ENCODE measurements around the gene FREM2. TPM values are rescaled to one million over a fixed set of nuclear protein-coding genes. Genes with fewer than 3 reads are reported as not detected.

FREM2 gene
- total RNA-seq, 1 experiment from 2014 or later, result 6.0 TPM

GRCh38 chr13:38669234-38669964 is 17.5 kb upstream of the FREM2 start:
- Histone ChIP-seq H3K4me3 (ENCODE audit: insufficient read depth, low read depth, low read length) (no peak overlapping the region), H3K36me3 (replicated peaks; ENCODE audit: control insufficient read depth, insufficient read depth, low read length) (no peaks in the 10 kb centered on the region), H3K27me3 (ENCODE audit: control insufficient read depth, insufficient read depth, low read length) (no peaks in the 10 kb centered on the region)
- no peak for DNase-seq

DNA sequence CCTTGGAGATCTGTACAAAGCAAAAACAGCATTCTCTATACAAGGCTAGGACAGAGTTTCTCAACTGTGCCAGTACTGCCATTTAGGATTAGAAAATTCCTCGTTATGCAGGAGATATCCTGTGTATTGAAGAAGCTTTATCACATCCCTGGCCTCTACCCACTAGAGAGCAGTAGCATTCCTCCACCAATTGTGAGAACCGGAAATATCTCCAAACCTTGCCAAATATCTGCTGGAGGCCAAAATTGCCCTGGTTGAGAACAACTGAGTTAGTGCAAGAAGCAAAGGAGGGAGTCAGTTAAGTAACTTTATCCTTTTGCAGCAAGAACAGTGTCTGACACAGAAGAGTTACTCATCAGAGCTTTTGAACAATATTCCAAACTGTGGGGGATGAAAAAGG is 16.2 kb upstream of the FREM2 start:
- DNase-seq, result no peak
- Histone ChIP-seq H3K4me3 (ENCODE audit: insufficient read depth, low read depth, low read length) (no peak overlapping the region), H3K36me3 (replicated peaks; ENCODE audit: control insufficient read depth, insufficient read depth, low read length) (no peaks in the 10 kb centered on the region), H3K27me3 (ENCODE audit: control insufficient read depth, insufficient read depth, low read length) (no peaks in the 10 kb centered on the region)

- no peak for DNase-seq
- Histone ChIP-seq H3K4me3 (ENCODE audit: insufficient read depth, low read depth, low read length) (no peak overlapping the region), H3K27me3 (ENCODE audit: control insufficient read depth, insufficient read depth, low read length) (no peaks in the 10 kb centered on the region), H3K36me3 (replicated peaks; ENCODE audit: control insufficient read depth, insufficient read depth, low read length) (no peaks in the 10 kb centered on the region)
These were observed 14.9 kb upstream of the FREM2 start for GRCh38 chr13:38671980-38672379.

GRCh38 chr13:38674208-38674607 is 12.7 kb upstream of the FREM2 start:
- Histone ChIP-seq H3K4me3 (ENCODE audit: insufficient read depth, low read depth, low read length) (no peak overlapping the region), H3K27me3 (ENCODE audit: control insufficient read depth, insufficient read depth, low read length) (no peaks in the 10 kb centered on the region), H3K36me3 (replicated peaks; ENCODE audit: control insufficient read depth, insufficient read depth, low read length) (no peaks in the 10 kb centered on the region)
- DNase-seq, result no peak

- Histone ChIP-seq H3K27me3 (ENCODE audit: control insufficient read depth, insufficient read depth, low read length) (no peaks in the 10 kb centered on the region), H3K4me3 (ENCODE audit: insufficient read depth, low read depth, low read length) (no peak overlapping the region), H3K36me3 (replicated peaks; ENCODE audit: control insufficient read depth, insufficient read depth, low read length) (no peaks in the 10 kb centered on the region)
- no peak for DNase-seq
These were observed 6.0 kb upstream of the FREM2 start for GRCh38 chr13:38680912-38681311.

- no peaks in the 10 kb centered on the region for H3K36me3 ChIP-seq (replicated peaks; ENCODE audit: control insufficient read depth, insufficient read depth, low read length)
- no peak overlapping the region for H3K4me3 ChIP-seq (ENCODE audit: insufficient read depth, low read depth, low read length)
- H3K27me3 ChIP-seq (ENCODE audit: control insufficient read depth, insufficient read depth, low read length), result peaks cover 17% of the 10 kb centered on the region
- no peak for DNase-seq
These were observed 2.2 kb upstream of the FREM2 start for GRCh38 chr13:38684714-38685113.

GRCh38 chr13:38685431-38685830 is 1.4 kb upstream of the FREM2 start:
- H3K4me3 ChIP-seq (ENCODE audit: insufficient read depth, low read depth, low read length), result no peak overlapping the region
- DNase-seq, result no peak
- H3K27me3 ChIP-seq (ENCODE audit: control insufficient read depth, insufficient read depth, low read length), result peaks cover 17% of the 10 kb centered on the region
- no peaks in the 10 kb centered on the region; the same call in 1 of the 2 replicates for H3K36me3 ChIP-seq (replicated peaks; ENCODE audit: control insufficient read depth, insufficient read depth, low read length)

- Histone ChIP-seq H3K36me3 (replicated peaks; ENCODE audit: control insufficient read depth, insufficient read depth, low read length) (no peaks in the 10 kb centered on the region; the same call in 1 of the 2 replicates), H3K27me3 (ENCODE audit: control insufficient read depth, insufficient read depth, low read length) (peaks cover 17% of the 10 kb centered on the region), H3K4me3 (ENCODE audit: insufficient read depth, low read depth, low read length) (peak overlapping the region; percentile 85)
- DNase-seq, result peak; percentile 40
These were observed 802 bp upstream of the FREM2 start for GRCh38 chr13:38685974-38686576.

DNA sequence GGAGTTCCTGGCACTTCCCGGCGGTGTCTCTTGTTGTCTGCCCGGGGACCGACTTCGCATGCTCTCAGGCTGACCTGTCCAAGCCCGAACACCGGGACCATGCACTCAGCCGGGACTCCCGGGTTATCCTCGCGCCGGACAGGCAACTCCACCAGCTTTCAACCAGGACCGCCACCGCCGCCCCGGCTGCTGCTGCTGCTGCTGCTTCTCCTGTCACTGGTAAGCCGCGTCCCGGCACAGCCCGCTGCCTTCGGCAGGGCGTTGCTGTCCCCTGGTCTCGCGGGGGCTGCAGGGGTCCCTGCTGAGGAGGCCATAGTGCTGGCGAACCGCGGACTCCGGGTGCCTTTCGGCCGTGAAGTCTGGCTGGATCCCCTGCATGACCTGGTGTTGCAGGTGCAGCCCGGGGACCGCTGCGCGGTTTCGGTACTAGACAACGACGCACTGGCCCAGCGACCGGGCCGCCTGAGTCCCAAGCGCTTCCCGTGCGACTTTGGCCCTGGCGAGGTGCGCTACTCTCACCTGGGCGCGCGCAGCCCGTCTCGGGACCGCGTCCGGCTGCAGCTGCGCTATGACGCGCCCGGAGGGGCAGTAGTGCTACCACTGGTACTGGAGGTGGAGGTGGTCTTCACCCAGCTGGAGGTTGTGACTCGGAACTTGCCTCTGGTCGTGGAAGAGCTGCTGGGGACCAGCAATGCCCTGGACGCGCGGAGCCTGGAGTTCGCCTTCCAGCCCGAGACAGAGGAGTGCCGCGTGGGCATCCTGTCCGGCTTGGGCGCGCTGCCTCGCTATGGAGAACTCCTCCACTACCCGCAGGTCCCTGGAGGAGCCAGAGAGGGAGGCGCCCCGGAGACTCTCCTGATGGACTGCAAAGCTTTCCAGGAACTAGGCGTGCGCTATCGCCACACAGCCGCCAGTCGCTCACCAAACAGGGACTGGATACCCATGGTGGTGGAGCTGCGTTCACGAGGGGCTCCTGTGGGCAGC is 661 bp downstream of the FREM2 start:
- no peaks in the 10 kb centered on the region; the same call in none of the 2 replicates for H3K36me3 ChIP-seq (replicated peaks; ENCODE audit: control insufficient read depth, insufficient read depth, low read length)
- H3K4me3 ChIP-seq (ENCODE audit: insufficient read depth, low read depth, low read length), result peak overlapping the region; percentile 85
- peak; percentile 53 for DNase-seq
- H3K27me3 ChIP-seq (ENCODE audit: control insufficient read depth, insufficient read depth, low read length), result peaks cover 17% of the 10 kb centered on the region

GRCh38 chr13:38688674-38689073 is 1.8 kb downstream of the FREM2 start:
- DNase-seq, result no peak
- Histone ChIP-seq H3K27me3 (ENCODE audit: control insufficient read depth, insufficient read depth, low read length) (peaks cover 17% of the 10 kb centered on the region), H3K4me3 (ENCODE audit: insufficient read depth, low read depth, low read length) (no peak overlapping the region), H3K36me3 (replicated peaks; ENCODE audit: control insufficient read depth, insufficient read depth, low read length) (no peaks in the 10 kb centered on the region; the same call in none of the 2 replicates)

DNA sequence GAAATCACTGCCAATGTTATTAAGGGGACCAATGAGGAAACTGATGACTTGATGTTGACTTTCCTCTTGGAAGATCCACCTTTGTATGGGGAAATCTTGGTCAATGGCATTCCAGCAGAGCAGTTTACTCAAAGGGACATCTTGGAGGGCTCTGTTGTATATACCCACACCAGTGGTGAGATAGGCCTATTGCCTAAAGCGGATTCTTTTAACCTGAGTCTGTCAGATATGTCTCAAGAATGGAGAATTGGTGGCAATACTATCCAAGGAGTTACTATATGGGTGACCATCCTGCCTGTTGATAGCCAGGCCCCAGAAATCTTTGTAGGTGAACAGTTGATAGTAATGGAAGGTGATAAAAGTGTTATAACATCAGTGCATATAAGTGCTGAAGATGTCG is 3.4 kb downstream of the FREM2 start:
- Histone ChIP-seq H3K36me3 (replicated peaks; ENCODE audit: control insufficient read depth, insufficient read depth, low read length) (no peaks in the 10 kb centered on the region; the same call in none of the 2 replicates), H3K4me3 (ENCODE audit: insufficient read depth, low read depth, low read length) (no peak overlapping the region), H3K27me3 (ENCODE audit: control insufficient read depth, insufficient read depth, low read length) (peaks cover 17% of the 10 kb centered on the region)
- DNase-seq, result no peak

GRCh38 chr13:38693168-38693567 is 6.3 kb downstream of the FREM2 start:
- Histone ChIP-seq H3K4me3 (ENCODE audit: insufficient read depth, low read depth, low read length) (no peak overlapping the region), H3K27me3 (ENCODE audit: control insufficient read depth, insufficient read depth, low read length) (peaks cover 9% of the 10 kb centered on the region), H3K36me3 (replicated peaks; ENCODE audit: control insufficient read depth, insufficient read depth, low read length) (no peaks in the 10 kb centered on the region; the same call in none of the 2 replicates)
- DNase-seq, result no peak

DNA sequence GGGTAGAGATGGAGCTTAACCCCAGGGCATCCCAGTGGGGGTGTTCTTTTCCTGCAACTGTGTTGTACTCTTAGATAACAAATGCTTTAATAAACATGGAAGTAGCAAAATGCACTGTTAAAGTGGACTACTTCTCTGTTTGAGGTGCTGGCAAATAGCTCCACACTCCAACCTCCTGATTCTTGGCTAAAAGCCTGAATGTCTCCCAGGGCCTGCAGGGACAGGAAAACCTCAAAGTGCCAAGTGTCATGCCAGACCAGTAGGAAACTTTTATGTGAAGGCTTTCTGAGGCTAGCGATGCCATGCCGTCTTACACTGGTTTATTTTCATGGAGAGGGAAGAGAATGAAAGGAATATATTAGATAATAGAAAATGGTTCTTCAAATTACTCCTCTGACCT is 6.8 kb downstream of the FREM2 start:
- no peak for DNase-seq
- Histone ChIP-seq H3K36me3 (replicated peaks; ENCODE audit: control insufficient read depth, insufficient read depth, low read length) (no peaks in the 10 kb centered on the region; the same call in none of the 2 replicates), H3K27me3 (ENCODE audit: control insufficient read depth, insufficient read depth, low read length) (peaks cover 4% of the 10 kb centered on the region), H3K4me3 (ENCODE audit: insufficient read depth, low read depth, low read length) (no peak overlapping the region)

- Histone ChIP-seq H3K4me3 (ENCODE audit: insufficient read depth, low read depth, low read length) (no peak overlapping the region), H3K36me3 (replicated peaks; ENCODE audit: control insufficient read depth, insufficient read depth, low read length) (no peaks in the 10 kb centered on the region)
- no peak for DNase-seq
These were observed 10.3 kb downstream of the FREM2 start for GRCh38 chr13:38697197-38697596.

More at GRCh38 chr13:38697197-38697596, 10.3 kb downstream of the FREM2 start:
- H3K27me3 ChIP-seq (ENCODE audit: control insufficient read depth, insufficient read depth, low read length), result no peaks in the 10 kb centered on the region
